ENCODE results near the gene RBM43.

Gene RBM43

DNA sequence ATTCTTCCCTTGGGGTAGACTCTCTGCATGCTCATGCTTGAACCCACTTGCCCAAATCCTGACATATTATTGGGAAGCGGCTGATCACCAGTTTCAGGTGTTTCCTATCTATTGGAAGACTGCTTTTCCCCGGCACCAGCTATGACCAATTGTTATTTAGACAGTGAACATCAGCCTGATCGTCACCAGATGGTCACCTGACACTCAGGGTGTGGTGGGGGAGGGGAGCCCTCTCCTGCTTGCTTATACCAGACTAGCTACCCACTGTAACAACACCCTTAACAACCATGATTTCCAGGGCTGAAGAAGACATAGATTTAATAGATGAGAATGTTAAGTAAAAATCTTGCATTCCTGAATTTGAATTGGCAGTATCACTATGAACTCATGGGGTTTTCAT, 44.3 kb downstream of the RBM43 start:
- DNase-seq (ENCODE audit: low read depth), result no peak

DNA sequence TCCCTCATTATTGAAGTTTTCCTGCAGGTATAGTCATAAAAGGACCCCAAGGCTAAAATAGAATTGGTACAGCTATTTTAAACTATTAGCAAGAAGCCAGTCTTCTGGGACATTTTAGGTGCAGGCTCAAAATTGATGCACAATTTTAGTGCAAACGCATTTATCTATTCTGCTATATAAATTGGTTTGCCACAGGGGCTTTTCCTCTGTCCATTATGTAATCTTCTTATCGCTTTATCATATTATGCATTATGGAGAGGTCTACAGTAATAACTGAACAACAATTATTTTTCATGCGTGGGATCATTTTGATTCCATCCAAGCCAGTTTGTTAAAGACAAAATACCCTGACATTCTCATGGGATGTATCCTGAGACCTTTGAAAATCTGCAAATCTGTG, 54.6 kb downstream of the RBM43 start:
- DNase-seq (ENCODE audit: low read depth), result no peak

DNA sequence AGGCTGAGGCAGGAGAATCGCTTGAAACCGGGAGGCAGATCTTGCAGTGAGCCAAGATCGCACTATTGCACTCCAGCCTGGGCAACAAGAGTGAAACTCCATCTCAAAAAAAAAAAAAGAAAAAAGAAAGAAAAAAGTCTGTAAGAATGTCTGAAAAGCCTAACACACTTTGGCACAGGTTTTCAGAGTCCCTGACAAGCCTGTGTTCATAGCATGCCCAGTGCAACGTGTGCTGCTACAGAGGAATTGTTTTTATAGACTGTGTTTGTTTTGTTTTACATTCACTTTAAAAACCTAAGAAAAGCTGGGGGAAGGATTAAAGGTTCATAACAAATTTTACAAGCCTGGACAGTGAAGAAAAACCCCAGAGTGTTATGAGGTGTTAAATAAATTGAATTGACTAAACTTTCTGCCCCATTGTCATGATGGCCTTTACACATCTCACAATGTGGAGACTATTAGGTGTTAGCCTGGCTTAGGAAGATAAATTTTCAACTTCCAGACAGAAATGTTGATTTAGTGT, 55.2 kb downstream of the RBM43 start:
- DNase-seq (ENCODE audit: low read depth), result no peak

DNA sequence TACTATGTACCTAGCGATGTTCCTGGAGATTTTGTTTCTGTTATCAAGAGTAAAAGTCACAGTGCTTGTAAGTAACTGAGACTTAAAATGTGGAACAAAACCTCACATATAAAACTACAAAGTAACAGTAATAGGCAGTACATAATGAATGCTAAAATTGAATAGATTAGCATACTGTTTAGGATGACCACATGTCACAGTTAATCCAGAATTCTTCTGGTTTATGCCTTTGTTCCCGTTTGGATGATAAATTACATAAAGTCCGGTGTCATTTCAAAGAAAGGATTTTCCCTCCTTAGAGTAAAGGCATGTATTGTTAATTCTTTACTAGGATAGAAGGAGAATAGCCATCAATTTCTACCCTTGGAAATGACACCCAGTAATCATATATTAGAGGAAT, 56.1 kb downstream of the RBM43 start:
- no peak for DNase-seq (ENCODE audit: low read depth)

DNA sequence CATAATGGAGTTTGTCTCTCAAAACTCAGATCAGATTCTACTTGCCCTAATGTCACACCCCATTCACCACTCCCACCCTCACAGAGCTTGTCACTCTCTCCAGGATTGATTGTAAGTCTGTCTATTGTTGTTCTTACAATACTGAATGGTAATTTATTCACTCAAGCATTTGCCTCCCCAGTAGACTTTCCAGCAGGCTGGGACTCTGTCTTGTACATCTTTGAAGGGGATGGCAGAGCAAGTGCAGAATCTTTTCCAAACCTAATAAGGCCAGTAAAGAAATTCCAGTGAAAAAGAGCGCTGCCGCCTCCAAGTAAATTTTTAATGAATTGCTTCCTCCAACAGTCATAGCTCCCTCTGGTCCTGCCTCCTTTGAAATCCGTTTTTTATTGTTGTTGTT, 56.9 kb downstream of the RBM43 start:
- no peak for DNase-seq (ENCODE audit: low read depth)

DNA sequence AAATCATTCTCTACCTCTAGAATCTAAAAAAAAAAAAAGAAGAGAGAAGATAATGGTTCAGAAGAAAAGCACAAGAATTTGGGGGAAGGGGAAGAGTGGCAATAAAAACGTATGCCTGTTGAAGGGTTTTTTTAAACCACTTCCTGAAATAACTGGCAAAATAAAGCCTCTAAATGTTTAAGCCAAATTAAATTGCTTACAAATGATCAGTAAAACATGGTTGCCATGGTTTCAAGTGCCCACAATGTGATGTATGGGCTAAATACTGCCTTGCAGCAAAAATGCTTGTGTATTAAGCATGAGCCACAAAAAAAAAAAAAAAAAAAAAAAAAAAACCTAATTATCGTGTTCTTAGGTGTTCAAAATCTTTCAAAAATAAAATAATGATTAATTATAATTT, 60.8 kb downstream of the RBM43 start:
- no peak for DNase-seq (ENCODE audit: low read depth)

DNA sequence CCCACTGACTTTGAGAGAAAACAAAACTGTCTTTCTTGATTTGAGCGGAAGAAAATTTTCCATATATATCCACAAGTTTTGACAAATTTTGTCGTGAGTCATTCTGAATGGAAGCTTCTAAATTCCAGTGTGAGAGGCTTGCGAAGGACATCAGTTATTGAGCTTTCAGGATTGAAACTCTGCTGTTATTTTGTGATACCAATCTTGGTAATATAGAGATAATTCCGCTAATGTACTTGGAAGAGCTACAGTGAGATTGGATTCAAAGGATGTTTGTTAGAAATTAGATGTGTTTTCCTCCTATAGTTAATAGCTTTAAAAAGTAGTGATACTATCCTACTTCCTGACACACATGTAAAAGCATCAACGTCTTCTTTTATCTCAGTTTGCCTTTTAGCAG, 61.4 kb downstream of the RBM43 start:
- DNase-seq (ENCODE audit: low read depth), result no peak

DNA sequence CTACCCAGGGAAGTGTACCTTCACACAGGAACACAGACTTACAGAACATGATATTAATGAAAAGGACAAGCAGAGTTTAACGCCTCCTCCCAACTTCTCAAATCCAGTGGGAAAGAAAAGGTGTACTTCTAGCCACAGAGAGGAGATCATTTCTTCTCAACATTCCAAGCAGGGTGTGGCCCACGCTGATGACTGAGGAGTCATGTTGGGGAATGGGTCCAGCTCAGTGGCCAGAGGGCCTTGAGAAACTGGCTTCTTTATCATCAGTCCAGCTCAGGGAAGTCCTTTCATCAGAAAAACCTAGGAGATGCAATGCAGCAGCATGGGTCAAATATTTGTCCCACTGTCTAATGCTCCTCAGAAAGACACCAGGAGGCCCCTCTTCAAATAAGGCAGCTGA, 63.0 kb downstream of the RBM43 start:
- no peak for DNase-seq (ENCODE audit: low read depth)
